Measurements from ENCODE around the gene AIM2.
"Not testable (repeated sequence)": the region's sequence is repeated elsewhere in the genome, so short reads cannot be mapped to it uniquely, and the experiment has no call there.

The AIM2 gene

GRCh38 chr1:159056069-159056698, 20.4 kb downstream of the AIM2 start:
- TF ChIP-seq, protein P1, sequence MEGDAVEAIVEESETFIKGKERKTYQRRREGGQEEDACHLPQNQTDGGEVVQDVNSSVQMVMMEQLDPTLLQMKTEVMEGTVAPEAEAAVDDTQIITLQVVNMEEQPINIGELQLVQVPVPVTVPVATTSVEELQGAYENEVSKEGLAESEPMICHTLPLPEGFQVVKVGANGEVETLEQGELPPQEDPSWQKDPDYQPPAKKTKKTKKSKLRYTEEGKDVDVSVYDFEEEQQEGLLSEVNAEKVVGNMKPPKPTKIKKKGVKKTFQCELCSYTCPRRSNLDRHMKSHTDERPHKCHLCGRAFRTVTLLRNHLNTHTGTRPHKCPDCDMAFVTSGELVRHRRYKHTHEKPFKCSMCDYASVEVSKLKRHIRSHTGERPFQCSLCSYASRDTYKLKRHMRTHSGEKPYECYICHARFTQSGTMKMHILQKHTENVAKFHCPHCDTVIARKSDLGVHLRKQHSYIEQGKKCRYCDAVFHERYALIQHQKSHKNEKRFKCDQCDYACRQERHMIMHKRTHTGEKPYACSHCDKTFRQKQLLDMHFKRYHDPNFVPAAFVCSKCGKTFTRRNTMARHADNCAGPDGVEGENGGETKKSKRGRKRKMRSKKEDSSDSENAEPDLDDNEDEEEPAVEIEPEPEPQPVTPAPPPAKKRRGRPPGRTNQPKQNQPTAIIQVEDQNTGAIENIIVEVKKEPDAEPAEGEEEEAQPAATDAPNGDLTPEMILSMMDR (conservative IDR thresholded peaks at IDR 0.05) = no peak
- no peak overlapping the region for H3K27ac ChIP-seq

GRCh38 chr1:159055181-159055641, 21.4 kb downstream of the AIM2 start:
- TF ChIP-seq, protein P1 (conservative IDR thresholded peaks at IDR 0.05) = no peak
- H3K27ac ChIP-seq = no peak overlapping the region

DNA sequence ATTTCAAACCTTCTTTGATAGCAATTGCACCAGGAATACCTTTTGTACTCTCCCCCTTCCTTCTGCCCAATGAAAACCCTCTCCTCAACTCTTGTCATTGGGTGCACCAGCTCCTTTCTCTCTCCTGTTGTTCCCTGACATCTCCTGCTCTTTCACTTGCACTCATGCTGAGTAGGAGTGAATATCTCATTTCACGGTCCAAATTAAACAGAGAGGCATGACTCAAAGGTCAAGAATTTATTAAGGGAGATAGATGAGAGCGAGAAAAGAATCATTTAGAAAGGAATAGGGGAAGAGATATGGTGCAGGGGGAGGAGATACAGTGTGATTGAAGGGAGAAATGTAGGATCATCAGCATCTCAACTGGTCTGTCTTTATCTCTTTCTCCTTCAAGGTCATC, 22.1 kb downstream of the AIM2 start:
- no peak overlapping the region for H3K27ac ChIP-seq
- TF ChIP-seq, protein P1 (conservative IDR thresholded peaks at IDR 0.05) = no peak

DNA sequence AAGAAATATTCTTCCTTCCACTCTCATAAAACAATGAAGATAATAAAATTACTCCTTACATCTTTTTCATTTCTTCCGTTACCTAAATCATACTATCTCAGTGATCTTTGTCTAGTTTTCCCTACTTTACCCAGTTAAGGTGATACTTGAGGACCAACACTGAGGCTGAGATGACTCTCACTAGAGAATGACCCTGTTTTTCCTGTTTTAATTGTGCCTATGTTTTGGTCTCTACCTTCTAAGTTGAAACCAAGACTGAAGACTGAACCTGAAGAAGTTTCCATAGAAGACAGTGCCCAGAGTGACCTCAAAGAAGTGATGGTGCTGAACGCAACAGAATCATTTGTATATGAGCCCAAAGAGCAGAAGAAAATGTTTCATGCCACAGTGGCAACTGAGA, 25.1 kb downstream of the AIM2 start:
- H3K27ac ChIP-seq = no peak overlapping the region
- TF ChIP-seq, protein P1 (conservative IDR thresholded peaks at IDR 0.05) = no peak

- H3K27ac ChIP-seq = not testable (repeated sequence)
These were observed 30.1 kb downstream of the AIM2 start for GRCh38 chr1:159046486-159046885.

DNA sequence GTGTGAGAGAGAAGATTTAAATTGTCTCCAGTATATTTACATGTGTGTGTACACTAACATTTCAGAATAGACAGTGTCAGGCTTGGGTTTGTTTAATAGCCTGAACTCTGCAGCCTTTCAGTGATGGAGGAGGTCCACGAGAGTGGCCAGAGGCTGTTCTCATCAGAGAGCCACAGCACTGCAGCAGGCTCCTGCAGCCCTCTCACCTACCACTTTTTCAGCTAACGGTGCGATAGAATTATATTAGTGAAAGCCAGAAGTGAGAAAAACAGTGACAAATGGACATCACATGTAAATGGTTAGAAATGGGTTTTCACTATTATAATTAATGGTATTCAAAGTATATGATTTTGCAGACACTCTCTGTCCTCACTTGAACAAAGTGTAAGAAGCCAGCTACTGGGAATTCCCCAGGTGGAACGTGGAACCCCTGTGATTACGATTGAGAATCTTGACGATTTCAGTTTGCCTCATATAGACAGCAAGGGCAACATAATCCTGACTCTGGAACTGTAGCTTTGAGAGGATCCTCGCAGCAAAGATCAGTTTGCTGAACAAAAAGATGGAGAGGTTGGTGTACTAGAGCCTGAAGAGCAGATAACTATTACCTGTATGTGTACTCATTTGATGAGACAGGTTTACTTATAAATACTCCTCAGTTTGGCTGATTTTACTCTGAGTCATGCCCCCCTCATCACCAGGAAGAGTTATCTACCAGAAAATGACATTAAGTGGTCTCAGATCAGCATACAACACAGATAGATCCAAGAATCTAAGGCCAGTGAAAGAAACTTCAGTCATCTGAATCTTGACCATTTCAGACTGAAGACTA, 35.5 kb downstream of the AIM2 start:
- no peak overlapping the region for H3K27ac ChIP-seq
- TF ChIP-seq, protein P1 (conservative IDR thresholded peaks at IDR 0.05) = no peak

DNA sequence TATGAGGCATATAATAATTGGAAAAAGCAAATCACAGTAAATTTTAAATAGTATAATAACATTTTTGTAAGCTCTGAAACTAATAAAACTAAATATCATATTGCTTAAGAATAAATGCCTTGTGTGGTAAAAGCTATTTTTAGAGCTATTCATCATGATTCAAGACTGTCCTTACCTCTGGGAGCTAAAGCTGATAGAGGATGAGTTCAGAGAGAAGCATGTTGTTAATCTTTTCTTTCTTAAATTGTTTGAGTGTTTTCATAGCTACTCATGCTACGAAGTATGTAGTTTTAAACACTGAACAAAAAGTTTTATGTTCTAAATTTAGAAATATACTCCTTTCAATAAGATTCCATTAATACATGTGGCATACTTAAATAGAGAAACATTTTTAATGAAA, 36.4 kb downstream of the AIM2 start:
- no peak overlapping the region for H3K27ac ChIP-seq

More for the DNA sequence above, 36.4 kb downstream of the AIM2 start:
- TF ChIP-seq, protein P1 (conservative IDR thresholded peaks at IDR 0.05) = no peak

Measured in VCaP (cell line).